ENCODE data around the gene KLK10. TPM values are rescaled to one million over a fixed set of nuclear protein-coding genes. Genes with fewer than 3 reads are reported as not detected.

Gene KLK10
- polyA plus RNA-seq, 1 donor (not counting 4 experiments of a cell fraction or from before 2014, with no cell fraction given), result 56.3 TPM

DNA sequence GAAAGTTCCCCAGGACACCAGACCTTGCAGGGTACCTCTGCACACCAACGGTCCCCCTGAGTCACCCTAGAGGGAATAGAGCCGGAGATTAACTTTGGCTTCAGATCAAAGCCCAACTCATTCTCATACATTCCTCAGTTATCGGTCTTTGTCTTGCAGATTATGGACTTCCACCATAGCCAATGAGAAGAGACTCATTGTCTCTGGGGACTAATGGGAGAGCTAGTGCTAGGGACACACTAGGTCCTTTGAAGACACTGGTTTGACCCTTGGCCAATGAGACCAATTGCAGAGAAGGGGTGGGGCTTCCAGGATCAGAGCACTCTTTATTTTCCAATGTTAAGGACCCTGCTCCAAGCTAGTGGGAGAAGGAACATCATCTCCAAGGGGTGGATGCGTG is 41.9 kb downstream of the KLK10 start:
- Histone ChIP-seq H3K4me2 (ENCODE audit: control insufficient read depth, extremely low read depth, insufficient read depth, low read depth, low read length) (no peak overlapping the region), H3K4me1 (ENCODE audit: control insufficient read depth, extremely low read depth, insufficient read depth, low read length) (peaks cover 15% of the 10 kb centered on the region), H3K79me2 (ENCODE audit: control insufficient read depth, insufficient read depth, low read length) (no peaks in the 10 kb centered on the region), H3K4me3 (ENCODE audit: control insufficient read depth in 2 of 3, extremely low read depth in 1 of 3, insufficient read depth in 2 of 3, low read depth in 1 of 3, low read length in 3 of 3) (no peak overlapping the region), H2AFZ (ENCODE audit: control insufficient read depth, low read length) (no peak overlapping the region), H3K9ac (ENCODE audit: control insufficient read depth, extremely low read depth, insufficient read depth, low read length) (no peak overlapping the region), H3K27me3 (ENCODE audit: control insufficient read depth, extremely low read depth, insufficient read depth, low read length) (peaks cover 12% of the 10 kb centered on the region), H3K9me1 (ENCODE audit: control insufficient read depth, extremely low read depth, insufficient read depth, low read length) (no peaks in the 10 kb centered on the region), H3K36me3 (ENCODE audit: control insufficient read depth in 2 of 2, extremely low read depth in 1 of 2, insufficient read depth in 2 of 2, low read length in 2 of 2) (no peaks in the 10 kb centered on the region), H3K27ac (ENCODE audit: control insufficient read depth, insufficient read depth, low read length) (no peak overlapping the region), H4K20me1 (ENCODE audit: control insufficient read depth, extremely low read depth, insufficient read depth, low read length) (no peaks in the 10 kb centered on the region), H3K9me3 (ENCODE audit: control insufficient read depth, low read depth, low read length) (no peaks in the 10 kb centered on the region)
- no peak for TF ChIP-seq EZH2 (IDR thresholded peaks at IDR 0.05; ENCODE audit: low read length)
- TF ChIP-seq, protein P1, sequence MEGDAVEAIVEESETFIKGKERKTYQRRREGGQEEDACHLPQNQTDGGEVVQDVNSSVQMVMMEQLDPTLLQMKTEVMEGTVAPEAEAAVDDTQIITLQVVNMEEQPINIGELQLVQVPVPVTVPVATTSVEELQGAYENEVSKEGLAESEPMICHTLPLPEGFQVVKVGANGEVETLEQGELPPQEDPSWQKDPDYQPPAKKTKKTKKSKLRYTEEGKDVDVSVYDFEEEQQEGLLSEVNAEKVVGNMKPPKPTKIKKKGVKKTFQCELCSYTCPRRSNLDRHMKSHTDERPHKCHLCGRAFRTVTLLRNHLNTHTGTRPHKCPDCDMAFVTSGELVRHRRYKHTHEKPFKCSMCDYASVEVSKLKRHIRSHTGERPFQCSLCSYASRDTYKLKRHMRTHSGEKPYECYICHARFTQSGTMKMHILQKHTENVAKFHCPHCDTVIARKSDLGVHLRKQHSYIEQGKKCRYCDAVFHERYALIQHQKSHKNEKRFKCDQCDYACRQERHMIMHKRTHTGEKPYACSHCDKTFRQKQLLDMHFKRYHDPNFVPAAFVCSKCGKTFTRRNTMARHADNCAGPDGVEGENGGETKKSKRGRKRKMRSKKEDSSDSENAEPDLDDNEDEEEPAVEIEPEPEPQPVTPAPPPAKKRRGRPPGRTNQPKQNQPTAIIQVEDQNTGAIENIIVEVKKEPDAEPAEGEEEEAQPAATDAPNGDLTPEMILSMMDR (optimal IDR thresholded peaks at IDR 0.05 in 1 of 3, IDR thresholded peaks at IDR 0.05 in 1 of 3, conservative IDR thresholded peaks at IDR 0.05 in 1 of 3; ENCODE audit: extremely low read depth in 1 of 3, insufficient read depth in 2 of 3, low read length in 3 of 3), result no peak
- FAIRE-seq, result no peak
- dilution Hi-C loops (cut with MboI; ENCODE audit: extremely low pct_ligation_motif_present, low sequenced_read_pairs), result no loop called here
- DNase-seq (ENCODE audit: low read depth, low spot score), result no peak

DNA sequence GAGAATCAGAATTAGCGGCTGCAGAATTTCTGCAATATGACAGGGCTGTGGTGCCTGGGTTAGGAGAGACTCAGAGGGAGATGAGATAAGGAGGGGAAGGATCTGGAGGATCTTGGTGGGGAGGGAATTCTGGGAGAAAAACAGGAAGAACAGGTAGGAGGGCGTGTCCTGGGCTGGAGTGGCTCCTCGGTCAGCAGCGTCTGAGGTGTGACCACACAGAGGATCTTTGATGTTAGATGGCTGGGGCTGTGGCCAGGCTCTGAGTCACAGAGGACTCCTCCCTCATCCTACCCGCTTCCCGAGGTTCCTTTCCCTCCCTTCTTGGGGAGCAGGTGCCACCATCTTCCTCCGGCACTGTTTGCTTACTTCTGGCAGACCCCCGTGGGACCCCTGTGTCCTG is 43.7 kb downstream of the KLK10 start:
- DNase-seq (ENCODE audit: low read depth, low spot score) (peak; percentile 45), FAIRE-seq (peak; percentile 95)
- dilution Hi-C loops (cut with MboI; ENCODE audit: extremely low pct_ligation_motif_present, low sequenced_read_pairs), result no loop called here
- Histone ChIP-seq H3K79me2 (ENCODE audit: control insufficient read depth, insufficient read depth, low read length) (no peaks in the 10 kb centered on the region), H3K9me1 (ENCODE audit: control insufficient read depth, extremely low read depth, insufficient read depth, low read length) (no peaks in the 10 kb centered on the region), H3K9ac (ENCODE audit: control insufficient read depth, extremely low read depth, insufficient read depth, low read length) (no peak overlapping the region), H3K4me1 (ENCODE audit: control insufficient read depth, extremely low read depth, insufficient read depth, low read length) (peaks cover 15% of the 10 kb centered on the region), H3K4me3 (ENCODE audit: control insufficient read depth in 2 of 3, extremely low read depth in 1 of 3, insufficient read depth in 2 of 3, low read depth in 1 of 3, low read length in 3 of 3) (no peak overlapping the region), H4K20me1 (ENCODE audit: control insufficient read depth, extremely low read depth, insufficient read depth, low read length) (no peaks in the 10 kb centered on the region), H3K9me3 (ENCODE audit: control insufficient read depth, low read depth, low read length) (no peaks in the 10 kb centered on the region), H3K4me2 (ENCODE audit: control insufficient read depth, extremely low read depth, insufficient read depth, low read depth, low read length) (peak overlapping the region; percentile 43), H3K36me3 (ENCODE audit: control insufficient read depth in 2 of 2, extremely low read depth in 1 of 2, insufficient read depth in 2 of 2, low read length in 2 of 2) (no peaks in the 10 kb centered on the region), H2AFZ (ENCODE audit: control insufficient read depth, low read length) (no peak overlapping the region), H3K27ac (ENCODE audit: control insufficient read depth, insufficient read depth, low read length) (no peak overlapping the region), H3K27me3 (ENCODE audit: control insufficient read depth, extremely low read depth, insufficient read depth, low read length) (peaks cover 7% of the 10 kb centered on the region)
- no peak for TF ChIP-seq EZH2 (IDR thresholded peaks at IDR 0.05; ENCODE audit: low read length)
- TF ChIP-seq, protein P1 (optimal IDR thresholded peaks at IDR 0.05 in 1 of 3, IDR thresholded peaks at IDR 0.05 in 1 of 3, conservative IDR thresholded peaks at IDR 0.05 in 1 of 3; ENCODE audit: extremely low read depth in 1 of 3, insufficient read depth in 2 of 3, low read length in 3 of 3), result no peak
